ENCODE results near the gene GPI. TPM values are rescaled to one million over a fixed set of nuclear protein-coding genes. Genes with fewer than 3 reads are reported as not detected.
A peak's percentile ranks its signal among the peaks of the same experiment; 100 is the strongest.

Gene GPI
- total RNA-seq, 1 donor from 2014 or later = 221 TPM

DNA sequence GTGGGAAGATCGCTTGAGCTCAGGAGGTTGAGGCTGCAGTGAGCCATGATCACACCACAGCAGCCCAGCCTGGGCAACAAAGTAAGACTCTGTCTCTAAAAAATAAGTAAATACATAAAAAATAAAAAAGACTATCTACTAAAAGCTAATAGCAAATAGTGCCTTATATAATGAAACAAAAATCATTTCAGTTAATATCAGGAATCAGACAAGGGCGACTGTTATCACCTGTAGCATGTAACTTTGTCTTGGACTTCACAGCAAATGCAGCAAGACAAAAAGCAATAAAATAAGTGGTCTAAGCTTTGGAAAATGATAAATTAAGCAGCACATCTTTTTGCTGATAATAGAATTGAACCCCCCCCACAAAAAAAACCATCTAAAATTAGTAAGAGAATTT lies 21.2 kb upstream of the GPI start:
- no peaks in the 10 kb centered on the region for H3K27me3 Mint-ChIP-seq (ENCODE audit: low read depth)
- peaks cover 39% of the 10 kb centered on the region for H3K36me3 Mint-ChIP-seq (ENCODE audit: low read depth)
- H3K4me1 Mint-ChIP-seq (ENCODE audit: low read depth) = peaks cover 4% of the 10 kb centered on the region
- no peak for DNase-seq (ENCODE audit: low spot score)
- TF ChIP-seq, protein P1, sequence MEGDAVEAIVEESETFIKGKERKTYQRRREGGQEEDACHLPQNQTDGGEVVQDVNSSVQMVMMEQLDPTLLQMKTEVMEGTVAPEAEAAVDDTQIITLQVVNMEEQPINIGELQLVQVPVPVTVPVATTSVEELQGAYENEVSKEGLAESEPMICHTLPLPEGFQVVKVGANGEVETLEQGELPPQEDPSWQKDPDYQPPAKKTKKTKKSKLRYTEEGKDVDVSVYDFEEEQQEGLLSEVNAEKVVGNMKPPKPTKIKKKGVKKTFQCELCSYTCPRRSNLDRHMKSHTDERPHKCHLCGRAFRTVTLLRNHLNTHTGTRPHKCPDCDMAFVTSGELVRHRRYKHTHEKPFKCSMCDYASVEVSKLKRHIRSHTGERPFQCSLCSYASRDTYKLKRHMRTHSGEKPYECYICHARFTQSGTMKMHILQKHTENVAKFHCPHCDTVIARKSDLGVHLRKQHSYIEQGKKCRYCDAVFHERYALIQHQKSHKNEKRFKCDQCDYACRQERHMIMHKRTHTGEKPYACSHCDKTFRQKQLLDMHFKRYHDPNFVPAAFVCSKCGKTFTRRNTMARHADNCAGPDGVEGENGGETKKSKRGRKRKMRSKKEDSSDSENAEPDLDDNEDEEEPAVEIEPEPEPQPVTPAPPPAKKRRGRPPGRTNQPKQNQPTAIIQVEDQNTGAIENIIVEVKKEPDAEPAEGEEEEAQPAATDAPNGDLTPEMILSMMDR (IDR thresholded peaks at IDR 0.05) = no peak
- no peak overlapping the region for H3K4me3 Mint-ChIP-seq (ENCODE audit: unreplicated experiment)
- H3K9me3 Mint-ChIP-seq (ENCODE audit: low read depth) = no peaks in the 10 kb centered on the region
- H3K27ac Mint-ChIP-seq (ENCODE audit: unreplicated experiment) = no peak overlapping the region

DNA sequence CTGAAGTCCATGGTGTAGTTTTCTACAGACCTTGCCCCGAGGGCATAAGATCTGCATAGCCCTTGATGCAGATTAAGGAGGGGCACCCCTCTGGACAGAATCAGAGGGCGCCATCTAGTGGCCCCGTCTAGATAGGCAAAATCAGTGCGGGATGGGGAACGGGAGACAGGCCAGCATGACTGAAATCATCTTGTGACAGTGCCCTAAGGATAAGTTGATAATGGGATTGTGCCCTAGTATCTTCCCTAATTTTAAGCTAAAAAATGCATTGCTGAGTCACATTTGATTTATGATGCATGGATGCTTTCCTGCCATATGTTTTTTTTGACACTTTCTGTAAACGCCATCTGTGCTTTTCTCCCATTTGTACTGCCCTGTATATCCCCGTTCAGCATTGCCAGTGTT lies 19.0 kb upstream of the GPI start:
- TF ChIP-seq, protein P1 (IDR thresholded peaks at IDR 0.05) = peak; percentile 88
- H3K4me1 Mint-ChIP-seq (ENCODE audit: low read depth) = peaks cover 4% of the 10 kb centered on the region
- no peaks in the 10 kb centered on the region for H3K27me3 Mint-ChIP-seq (ENCODE audit: low read depth)
- H3K27ac Mint-ChIP-seq (ENCODE audit: unreplicated experiment) = peak overlapping the region; percentile 64
- DNase-seq (ENCODE audit: low spot score) = no peak
- no peaks in the 10 kb centered on the region for H3K9me3 Mint-ChIP-seq (ENCODE audit: low read depth)
- H3K4me3 Mint-ChIP-seq (ENCODE audit: unreplicated experiment) = no peak overlapping the region
- peaks cover 26% of the 10 kb centered on the region for H3K36me3 Mint-ChIP-seq (ENCODE audit: low read depth)

DNA sequence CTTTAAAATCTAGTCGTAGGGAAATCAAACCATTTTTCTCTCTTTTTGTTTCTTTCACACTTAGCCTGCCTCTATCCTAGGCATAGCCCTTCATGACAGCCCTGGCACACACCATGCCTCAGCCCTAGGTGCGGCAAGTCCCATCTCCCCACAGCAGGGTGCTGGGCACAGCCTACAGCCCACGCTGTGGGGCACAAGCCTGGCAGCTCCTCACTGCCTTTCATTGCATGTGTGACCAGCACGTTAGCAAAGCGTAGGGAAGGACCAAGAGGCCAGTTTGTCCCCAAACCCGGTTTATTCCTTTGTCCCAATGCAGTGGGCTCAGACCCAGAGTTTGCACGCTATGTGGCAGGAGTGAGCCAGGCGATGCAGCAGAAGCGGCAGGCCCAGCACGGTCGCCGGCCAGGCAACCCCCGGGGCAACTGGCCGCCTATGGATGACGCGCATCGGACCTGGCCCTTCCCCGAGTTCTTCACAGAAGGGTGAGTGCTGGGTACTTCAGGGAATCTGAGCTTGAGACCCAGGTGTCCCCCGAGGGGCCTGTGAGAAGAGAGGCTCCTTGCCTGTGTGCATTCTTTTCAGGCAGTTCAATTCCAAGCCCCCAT lies 17.3 kb upstream of the GPI start:
- Mint-ChIP-seq H3K4me1 (ENCODE audit: low read depth) (peaks cover 4% of the 10 kb centered on the region), H3K27me3 (ENCODE audit: low read depth) (no peaks in the 10 kb centered on the region), H3K9me3 (ENCODE audit: low read depth) (no peaks in the 10 kb centered on the region), H3K4me3 (ENCODE audit: unreplicated experiment) (no peak overlapping the region), H3K36me3 (ENCODE audit: low read depth) (peaks cover 14% of the 10 kb centered on the region), H3K27ac (ENCODE audit: unreplicated experiment) (no peak overlapping the region)
- no peak for DNase-seq (ENCODE audit: low spot score)
- TF ChIP-seq, protein P1 (IDR thresholded peaks at IDR 0.05) = no peak

DNA sequence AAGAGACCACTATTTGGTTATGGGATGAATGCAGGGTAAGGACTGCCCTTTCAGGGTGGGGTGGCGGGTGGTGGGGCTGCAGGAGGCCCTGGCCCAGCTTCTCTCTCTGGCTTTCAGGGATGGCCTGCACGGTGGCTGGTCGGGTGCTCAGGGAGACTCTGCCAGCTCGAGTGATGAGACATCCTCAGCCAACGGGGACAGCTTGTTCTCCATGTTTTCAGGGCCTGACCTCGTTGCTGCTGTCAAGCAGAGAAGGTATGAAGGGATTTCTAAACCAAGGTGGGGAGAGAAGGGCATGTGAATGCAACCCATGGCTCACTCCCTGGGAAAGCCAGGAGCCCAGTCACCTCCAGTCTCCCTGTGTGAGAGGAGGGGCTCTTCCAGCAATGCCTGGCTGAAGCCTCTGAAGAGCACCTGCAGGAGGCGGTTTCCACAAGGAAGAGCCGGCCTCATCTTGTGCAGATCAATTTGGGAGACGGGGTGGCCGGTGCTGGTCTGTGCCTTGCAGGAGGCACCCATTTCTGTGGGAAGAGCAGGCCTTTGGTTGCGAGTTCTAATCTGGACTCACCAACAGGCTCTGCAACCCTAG lies 16.0 kb upstream of the GPI start:
- H3K36me3 Mint-ChIP-seq (ENCODE audit: low read depth) = peaks cover 12% of the 10 kb centered on the region
- no peak overlapping the region for H3K4me3 Mint-ChIP-seq (ENCODE audit: unreplicated experiment)
- TF ChIP-seq, protein P1 (IDR thresholded peaks at IDR 0.05) = no peak
- H3K4me1 Mint-ChIP-seq (ENCODE audit: low read depth) = peaks cover 4% of the 10 kb centered on the region
- no peaks in the 10 kb centered on the region for H3K27me3 Mint-ChIP-seq (ENCODE audit: low read depth)
- H3K9me3 Mint-ChIP-seq (ENCODE audit: low read depth) = no peaks in the 10 kb centered on the region
- no peak for DNase-seq (ENCODE audit: low spot score)
- H3K27ac Mint-ChIP-seq (ENCODE audit: unreplicated experiment) = no peak overlapping the region

DNA sequence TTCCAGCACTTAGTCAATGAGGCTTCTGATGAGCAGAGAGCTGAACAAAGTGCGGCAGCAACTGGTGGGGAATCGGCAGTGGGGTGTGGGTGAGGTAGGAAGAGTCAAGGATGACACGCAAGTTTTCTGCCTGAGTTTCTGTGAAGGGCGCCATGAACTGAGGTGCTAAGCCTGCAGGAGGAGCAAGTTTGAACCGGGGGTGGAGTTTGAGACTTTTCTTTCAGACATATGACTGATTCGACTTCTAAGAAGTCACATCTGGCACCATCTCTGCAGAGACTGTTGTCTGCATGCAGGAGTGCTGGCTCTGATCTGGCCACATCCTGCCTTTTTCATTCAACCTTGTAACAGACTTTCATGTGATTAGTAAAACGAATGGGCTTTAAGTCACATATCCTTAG lies 14.8 kb upstream of the GPI start:
- DNase-seq (ENCODE audit: low spot score) = no peak
- H3K4me3 Mint-ChIP-seq (ENCODE audit: unreplicated experiment) = no peak overlapping the region
- no peaks in the 10 kb centered on the region for H3K9me3 Mint-ChIP-seq (ENCODE audit: low read depth)
- TF ChIP-seq, protein P1 (IDR thresholded peaks at IDR 0.05) = no peak
- H3K36me3 Mint-ChIP-seq (ENCODE audit: low read depth) = peaks cover 15% of the 10 kb centered on the region
- H3K4me1 Mint-ChIP-seq (ENCODE audit: low read depth) = peaks cover 4% of the 10 kb centered on the region
- no peaks in the 10 kb centered on the region for H3K27me3 Mint-ChIP-seq (ENCODE audit: low read depth)
- no peak overlapping the region for H3K27ac Mint-ChIP-seq (ENCODE audit: unreplicated experiment)
